OCI-LY1 (cell line): ENCODE data around the gene AP2B1.

Experiments used
- H2AFZ ChIP-seq: fragments of 200-600 bp; sonication (generic), shearing (Covaris generic); 2 replicates; pipeline ENCODE4 v1.6.0; 2014; ENCODE audit warnings: antibody characterized with exemption, mild to moderate bottlenecking, low read length
- H3F3A ChIP-seq: fragments of 200-600 bp; sonication (generic), shearing (Covaris generic); 2 replicates; pipeline ENCODE4 v1.6.0; 2014; ENCODE audit warnings: mild to moderate bottlenecking, antibody characterized with exemption, low read length, moderate library complexity; ENCODE audit not compliant: insufficient read depth
- H3K27ac ChIP-seq: fragments of 200-600 bp; sonication (generic); 2 replicates; pipeline ENCODE4 v1.5.1; 2014; ENCODE audit warnings: low read length, mixed run types, mild to moderate bottlenecking, low read depth; ENCODE audit not compliant: poor library complexity, severe bottlenecking
- H3K27me3 ChIP-seq: fragments of 200-600 bp; sonication (generic); 2 replicates; pipeline ENCODE4 v1.6.0; 2014; ENCODE audit warnings: antibody characterized with exemption, mild to moderate bottlenecking, low read length, moderate library complexity; ENCODE audit not compliant: insufficient read depth
- H3K36me3 ChIP-seq: fragments of 200-600 bp; sonication (generic); 2 replicates; pipeline ENCODE4 v1.6.1; 2014; ENCODE audit warnings: mild to moderate bottlenecking, antibody characterized with exemption, low read length, moderate library complexity, mixed read lengths; ENCODE audit not compliant: insufficient read depth
- H3K4me1 ChIP-seq: fragments of 200-600 bp; sonication (generic); 2 replicates; pipeline ENCODE4 v1.5.1; 2014; ENCODE audit warnings: mild to moderate bottlenecking, low read length, moderate library complexity; ENCODE audit not compliant: insufficient read depth, severe bottlenecking
- H3K4me2 ChIP-seq: fragments of 200-600 bp; sonication (generic), shearing (Covaris generic); 2 replicates; pipeline ENCODE4 v1.6.1; 2014; ENCODE audit warnings: low read length
- H3K4me3 ChIP-seq: fragments of 200-600 bp; sonication (generic); 2 replicates; pipeline ENCODE4 v1.5.1; 2014; ENCODE audit warnings: low read length, low read depth, mild to moderate bottlenecking, mixed read lengths; ENCODE audit not compliant: poor library complexity, severe bottlenecking
- H3K79me2 ChIP-seq: fragments of 200-600 bp; shearing (Covaris generic); 2 replicates; pipeline ENCODE4 v1.6.1; 2016; ENCODE audit warnings: mixed run types, low read length, mixed read lengths; ENCODE audit not compliant: insufficient read depth
- H3K9ac ChIP-seq: fragments of 200-600 bp; sonication (generic), shearing (Covaris generic); 2 replicates; pipeline ENCODE4 v1.6.1; 2014; ENCODE audit warnings: mild to moderate bottlenecking, low read length, mixed read lengths
- H3K9me2 ChIP-seq: fragments of 200-600 bp; sonication (generic), shearing (Covaris generic); 2 replicates; pipeline ENCODE4 v1.6.1; 2014; ENCODE audit warnings: low read depth, mild to moderate bottlenecking, low read length, mixed read lengths
- H3K9me3 ChIP-seq: fragments of 200-600 bp; shearing (Covaris generic); 2 replicates; pipeline ENCODE4 v1.6.1; 2014; ENCODE audit warnings: low read length, mixed read lengths
- H4K20me1 ChIP-seq: fragments of 200-600 bp; sonication (generic), shearing (Covaris generic); 2 replicates; pipeline ENCODE4 v1.6.0; 2016; ENCODE audit warnings: mild to moderate bottlenecking, low read length; ENCODE audit not compliant: insufficient read depth
- CTCF ChIP-seq: fragments of 200-600 bp; sonication (generic), shearing (Covaris generic); IDR thresholded peaks from 2 replicates; pipeline ENCODE4 v1.5.1; 2017; ENCODE audit warnings: mild to moderate bottlenecking, antibody characterized with exemption, low read length, moderate library complexity, mixed read lengths
- EZH2 ChIP-seq: fragments of 200-600 bp; sonication (generic), shearing (Covaris generic); IDR thresholded peaks from 2 replicates; pipeline ENCODE4 v1.8.0; 2017; ENCODE audit warnings: borderline replicate concordance, mixed run types, mild to moderate bottlenecking, antibody characterized with exemption, low read length, moderate library complexity, mixed read lengths

AP2B1 gene

GRCh38 chr17:35655303-35655702, 68.2 kb downstream of the AP2B1 start:
- no peaks in the 10 kb centered on the region for H3K4me1 ChIP-seq
- H3K27ac ChIP-seq, result no peak overlapping the region
- TF ChIP-seq EZH2 (no peak), CTCF (no peak)
- H3K4me3 ChIP-seq, result no peak overlapping the region
- H3K36me3 ChIP-seq, result peaks cover 24% of the 10 kb centered on the region; the same call in 1 of the 2 replicates
- no peaks in the 10 kb centered on the region for H4K20me1 ChIP-seq
- no peaks in the 10 kb centered on the region for H3K27me3 ChIP-seq
- H3K9ac ChIP-seq, result no peak overlapping the region
- H3K4me2 ChIP-seq, result no peak overlapping the region
- no peaks in the 10 kb centered on the region for H3K9me2 ChIP-seq
- no peak overlapping the region for H2AFZ ChIP-seq
- H3K9me3 ChIP-seq, result no peaks in the 10 kb centered on the region
- no peaks in the 10 kb centered on the region; the same call in 1 of the 2 replicates for H3F3A ChIP-seq
- H3K79me2 ChIP-seq, result no peaks in the 10 kb centered on the region

GRCh38 chr17:35660902-35661301, 73.8 kb downstream of the AP2B1 start:
- Histone ChIP-seq H3K4me3 (no peak overlapping the region), H2AFZ (no peak overlapping the region), H3K4me1 (no peaks in the 10 kb centered on the region), H3K9ac (no peak overlapping the region), H3K9me2 (no peaks in the 10 kb centered on the region), H3K36me3 (peaks cover 14% of the 10 kb centered on the region; the same call in 1 of the 2 replicates), H3K4me2 (no peak overlapping the region), H3F3A (no peaks in the 10 kb centered on the region), H3K79me2 (no peaks in the 10 kb centered on the region), H3K27ac (no peak overlapping the region), H3K9me3 (no peaks in the 10 kb centered on the region), H4K20me1 (no peaks in the 10 kb centered on the region), H3K27me3 (no peaks in the 10 kb centered on the region)
- TF ChIP-seq CTCF (no peak), EZH2 (no peak)

- no peak overlapping the region for H3K4me3 ChIP-seq
- no peaks in the 10 kb centered on the region for H3K27me3 ChIP-seq
- no peaks in the 10 kb centered on the region for H3F3A ChIP-seq
- TF ChIP-seq EZH2, result no peak
- TF ChIP-seq CTCF, result no peak
- no peaks in the 10 kb centered on the region for H3K79me2 ChIP-seq
- H3K4me2 ChIP-seq, result no peak overlapping the region
- no peak overlapping the region for H3K9ac ChIP-seq
- H2AFZ ChIP-seq, result no peak overlapping the region
- no peaks in the 10 kb centered on the region for H3K9me3 ChIP-seq
- H3K36me3 ChIP-seq, result peaks cover 7% of the 10 kb centered on the region; the same call in 1 of the 2 replicates
- no peaks in the 10 kb centered on the region for H3K4me1 ChIP-seq
- H4K20me1 ChIP-seq, result no peaks in the 10 kb centered on the region
- no peaks in the 10 kb centered on the region for H3K9me2 ChIP-seq
- H3K27ac ChIP-seq, result no peak overlapping the region
Measured at GRCh38 chr17:35664685-35665084, 77.6 kb downstream of the AP2B1 start.
